Keratinocyte (primary cell): ENCODE results near the gene PIGL.

Experiments used
- EZH2 ChIP-seq: IDR thresholded peaks from one replicate; pipeline ENCODE4 v1.6.1; 2012; ENCODE audit warnings: inconsistent platforms, mild to moderate bottlenecking, low read length, moderate library complexity
- TF ChIP-seq, protein P1 (sequence below), 3 experiments: IDR thresholded peaks in 1 of 3; conservative IDR thresholded peaks in 1 of 3; optimal IDR thresholded peaks in 1 of 3; 2 replicates in 2 of 3; 3 replicates in 1 of 3; pipeline versions ENCODE3 to v1.5.1; 2011; ENCODE audit warnings: low read length in 3 of 3, mild to moderate bottlenecking in 3 of 3, moderate library complexity in 2 of 3, control low read depth in 1 of 3, inconsistent platforms in 1 of 3; ENCODE audit not compliant: insufficient read depth in 2 of 3; ENCODE audit errors: extremely low read depth in 1 of 3

DNA sequence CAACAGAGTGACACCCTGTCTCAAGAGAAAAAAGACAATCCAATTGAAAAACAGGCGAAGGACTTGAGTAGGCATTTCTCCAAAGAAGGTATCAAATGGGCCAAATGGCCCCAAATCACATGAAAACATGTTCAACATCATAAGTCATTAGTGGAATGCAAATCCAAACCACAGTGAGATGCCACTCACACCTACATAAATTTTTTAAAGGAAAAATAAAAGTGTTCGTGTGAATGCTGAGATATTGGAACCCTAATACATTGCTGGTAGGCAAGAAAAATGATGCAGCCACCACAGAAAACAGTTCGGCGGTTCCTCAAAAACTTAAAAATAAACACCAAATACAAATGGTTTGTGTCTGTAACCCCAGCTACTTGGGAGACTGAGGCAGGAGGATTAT, 45.2 kb downstream of the PIGL start:
- TF ChIP-seq EZH2 = no peak
- TF ChIP-seq, protein P1, sequence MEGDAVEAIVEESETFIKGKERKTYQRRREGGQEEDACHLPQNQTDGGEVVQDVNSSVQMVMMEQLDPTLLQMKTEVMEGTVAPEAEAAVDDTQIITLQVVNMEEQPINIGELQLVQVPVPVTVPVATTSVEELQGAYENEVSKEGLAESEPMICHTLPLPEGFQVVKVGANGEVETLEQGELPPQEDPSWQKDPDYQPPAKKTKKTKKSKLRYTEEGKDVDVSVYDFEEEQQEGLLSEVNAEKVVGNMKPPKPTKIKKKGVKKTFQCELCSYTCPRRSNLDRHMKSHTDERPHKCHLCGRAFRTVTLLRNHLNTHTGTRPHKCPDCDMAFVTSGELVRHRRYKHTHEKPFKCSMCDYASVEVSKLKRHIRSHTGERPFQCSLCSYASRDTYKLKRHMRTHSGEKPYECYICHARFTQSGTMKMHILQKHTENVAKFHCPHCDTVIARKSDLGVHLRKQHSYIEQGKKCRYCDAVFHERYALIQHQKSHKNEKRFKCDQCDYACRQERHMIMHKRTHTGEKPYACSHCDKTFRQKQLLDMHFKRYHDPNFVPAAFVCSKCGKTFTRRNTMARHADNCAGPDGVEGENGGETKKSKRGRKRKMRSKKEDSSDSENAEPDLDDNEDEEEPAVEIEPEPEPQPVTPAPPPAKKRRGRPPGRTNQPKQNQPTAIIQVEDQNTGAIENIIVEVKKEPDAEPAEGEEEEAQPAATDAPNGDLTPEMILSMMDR (optimal IDR thresholded peaks at IDR 0.05 in 1 of 3, IDR thresholded peaks at IDR 0.05 in 1 of 3, conservative IDR thresholded peaks at IDR 0.05 in 1 of 3; ENCODE audit: extremely low read depth in 1 of 3, insufficient read depth in 2 of 3, low read length in 3 of 3) = no peak
